ENCODE measurements around the gene LRRC63.
"Not testable (repeated sequence)": the region's sequence is repeated elsewhere in the genome, so short reads cannot be mapped to it uniquely, and the experiment has no call there.

The LRRC63 gene

DNA sequence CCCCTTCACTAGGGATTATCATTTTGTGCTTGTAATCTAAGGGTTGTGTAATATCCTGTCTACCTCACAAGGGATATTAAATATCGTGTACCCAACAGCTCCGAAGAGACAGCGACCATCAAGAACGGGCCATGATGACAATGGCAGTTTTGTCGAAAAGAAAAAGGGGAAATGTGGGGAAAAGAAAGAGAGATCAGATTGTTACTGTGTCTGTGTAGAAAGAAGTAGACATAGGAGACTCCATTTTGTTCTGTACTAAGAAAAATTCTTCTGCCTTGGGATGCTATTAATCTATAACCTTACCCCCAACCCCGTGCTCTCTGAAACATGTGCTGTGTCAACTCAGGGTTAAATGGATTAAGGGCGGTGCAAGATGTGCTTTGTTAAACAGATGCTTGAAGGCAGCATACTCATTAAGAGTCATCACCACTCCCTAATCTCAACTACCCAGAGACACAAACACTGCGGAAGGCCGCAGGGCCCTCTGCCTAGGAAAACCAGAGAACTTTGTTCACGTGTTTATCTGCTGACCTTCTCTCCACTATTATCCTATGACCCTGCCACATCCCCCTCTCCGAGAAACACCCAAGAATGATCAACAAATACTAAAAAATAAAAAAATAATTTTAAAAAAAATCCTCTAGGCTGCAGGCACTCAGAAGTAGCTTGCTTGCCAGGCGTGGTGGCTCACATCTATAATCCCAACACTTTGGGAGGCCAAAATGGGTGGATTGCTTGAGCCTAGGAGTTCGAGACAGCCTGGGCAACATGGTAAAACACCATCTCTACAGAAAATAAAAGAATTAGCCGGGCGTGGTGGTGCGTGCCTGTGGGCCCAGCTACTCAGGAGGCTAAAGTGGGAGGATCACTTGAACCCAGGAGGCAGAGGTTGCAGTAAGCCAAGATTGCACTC is 72.4 kb downstream of the LRRC63 start:
- H3K27ac ChIP-seq (ENCODE audit: low read depth, low read length); H3K9ac ChIP-seq (ENCODE audit: low read depth in 1 of 2, low read length in 2 of 2); H3K27me3 ChIP-seq (ENCODE audit: control insufficient read depth in 1 of 2, insufficient read depth in 2 of 2, low read length in 2 of 2); H3K36me3 ChIP-seq (ENCODE audit: control insufficient read depth in 1 of 2, insufficient read depth in 2 of 2, low read length in 2 of 2); H3K4me3 ChIP-seq (ENCODE audit: low read depth in 1 of 2, low read length in 2 of 2); H3K4me1 ChIP-seq (ENCODE audit: control insufficient read depth in 1 of 2, insufficient read depth in 2 of 2, low read length in 2 of 2); H3K9me3 ChIP-seq (ENCODE audit: control insufficient read depth in 1 of 2, low read length in 2 of 2): not testable (repeated sequence)

DNA sequence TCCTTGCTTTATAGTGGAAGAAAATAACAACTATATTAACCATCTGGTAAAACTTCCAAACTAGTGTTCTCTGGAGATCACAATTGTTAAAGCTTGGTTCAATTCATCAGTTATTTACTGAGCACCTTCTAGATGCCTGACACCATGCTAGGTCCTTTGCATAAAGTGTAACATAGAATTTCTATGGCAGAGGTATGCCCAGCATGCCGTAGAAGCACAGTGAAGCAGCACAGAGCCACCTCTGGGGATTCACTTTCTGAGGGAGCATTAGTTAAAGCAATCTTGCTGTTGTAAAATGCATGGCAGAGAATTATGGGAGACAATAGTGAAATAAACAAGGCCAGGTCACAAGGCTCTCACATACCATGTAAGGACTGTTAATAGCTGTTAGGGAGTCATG is 75.2 kb downstream of the LRRC63 start:
- Histone ChIP-seq H3K27ac (ENCODE audit: low read depth, low read length) (no peak overlapping the region), H3K9ac (ENCODE audit: low read depth in 1 of 2, low read length in 2 of 2) (no peak overlapping the region), H3K4me1 (ENCODE audit: control insufficient read depth in 1 of 2, insufficient read depth in 2 of 2, low read length in 2 of 2) (no peaks in the 10 kb centered on the region), H3K36me3 (ENCODE audit: control insufficient read depth in 1 of 2, insufficient read depth in 2 of 2, low read length in 2 of 2) (no peaks in the 10 kb centered on the region), H3K27me3 (ENCODE audit: control insufficient read depth in 1 of 2, insufficient read depth in 2 of 2, low read length in 2 of 2) (no peaks in the 10 kb centered on the region), H3K4me3 (ENCODE audit: low read depth in 1 of 2, low read length in 2 of 2) (no peak overlapping the region), H3K9me3 (ENCODE audit: control insufficient read depth in 1 of 2, low read length in 2 of 2) (no peaks in the 10 kb centered on the region)

DNA sequence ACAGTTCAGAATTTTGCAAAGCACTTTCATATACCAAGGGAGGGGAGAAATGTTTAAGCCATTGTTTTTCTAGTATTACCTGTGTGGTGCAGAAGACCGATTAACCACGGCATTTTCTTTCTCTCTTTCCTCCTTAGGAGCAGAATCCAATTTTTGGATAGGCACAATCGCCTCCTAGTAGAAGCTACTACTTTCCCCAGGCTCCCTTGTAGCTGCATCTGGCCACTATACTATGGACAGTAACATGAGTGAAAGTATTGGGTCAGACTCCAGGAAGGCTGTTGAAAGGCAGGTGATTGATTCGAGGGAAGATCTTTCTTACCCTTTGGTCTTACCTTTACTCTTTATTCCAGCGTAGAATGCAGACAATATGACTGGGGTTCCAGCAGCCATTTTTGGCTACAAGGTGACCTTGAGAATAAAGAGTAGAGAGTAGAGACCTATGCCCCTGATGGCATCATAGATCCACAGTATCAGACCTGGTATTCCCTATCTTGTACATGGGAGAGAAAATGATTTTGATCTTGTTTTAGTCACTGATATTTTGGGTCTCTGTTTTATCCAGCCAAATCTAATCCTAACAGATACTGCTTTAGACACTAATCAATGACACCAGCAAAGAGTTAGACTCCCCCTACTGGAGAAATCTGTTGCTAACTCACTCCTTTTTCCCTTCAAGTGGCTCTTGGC is 77.0 kb downstream of the LRRC63 start:
- Histone ChIP-seq H3K27me3 (ENCODE audit: control insufficient read depth in 1 of 2, insufficient read depth in 2 of 2, low read length in 2 of 2) (no peaks in the 10 kb centered on the region), H3K9ac (ENCODE audit: low read depth in 1 of 2, low read length in 2 of 2) (no peak overlapping the region), H3K27ac (ENCODE audit: low read depth, low read length) (no peak overlapping the region), H3K4me3 (ENCODE audit: low read depth in 1 of 2, low read length in 2 of 2) (no peak overlapping the region), H3K9me3 (ENCODE audit: control insufficient read depth in 1 of 2, low read length in 2 of 2) (no peaks in the 10 kb centered on the region), H3K4me1 (ENCODE audit: control insufficient read depth in 1 of 2, insufficient read depth in 2 of 2, low read length in 2 of 2) (no peaks in the 10 kb centered on the region), H3K36me3 (ENCODE audit: control insufficient read depth in 1 of 2, insufficient read depth in 2 of 2, low read length in 2 of 2) (no peaks in the 10 kb centered on the region)

DNA sequence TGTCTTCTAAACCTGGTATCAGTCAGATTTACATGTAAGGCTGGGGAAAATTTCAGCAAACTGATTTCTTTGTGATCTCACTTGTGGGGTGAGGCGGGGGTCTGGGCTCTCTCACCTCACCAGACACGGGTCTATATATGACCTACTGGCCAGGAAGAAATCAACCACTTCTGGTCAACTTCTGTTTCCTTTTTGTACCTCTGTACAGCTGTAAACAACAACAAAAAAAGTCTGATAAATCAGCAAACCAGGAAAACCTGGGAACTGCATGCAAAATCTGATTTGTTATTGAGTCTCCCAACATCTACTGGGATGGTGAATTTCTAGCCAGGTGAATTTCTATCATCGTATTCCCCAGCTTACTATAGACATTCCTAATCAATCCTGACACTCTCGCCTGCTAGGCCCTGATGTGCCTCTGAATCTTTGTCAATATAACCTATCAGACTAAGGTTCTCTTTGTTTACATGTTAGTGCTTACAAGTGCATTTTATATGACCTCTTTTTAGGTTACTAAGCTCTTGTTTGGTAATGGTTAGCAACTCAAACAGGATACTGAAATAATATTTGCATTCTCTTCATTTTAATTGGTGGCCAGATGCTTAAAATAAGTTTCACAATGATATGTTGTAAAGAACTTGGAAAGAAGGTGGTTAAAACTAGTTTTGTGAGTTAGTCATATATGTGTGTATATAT is 77.7 kb downstream of the LRRC63 start:
- Histone ChIP-seq H3K4me1 (ENCODE audit: control insufficient read depth in 1 of 2, insufficient read depth in 2 of 2, low read length in 2 of 2) (no peaks in the 10 kb centered on the region), H3K9me3 (ENCODE audit: control insufficient read depth in 1 of 2, low read length in 2 of 2) (no peaks in the 10 kb centered on the region), H3K9ac (ENCODE audit: low read depth in 1 of 2, low read length in 2 of 2) (no peak overlapping the region), H3K36me3 (ENCODE audit: control insufficient read depth in 1 of 2, insufficient read depth in 2 of 2, low read length in 2 of 2) (no peaks in the 10 kb centered on the region), H3K27ac (ENCODE audit: low read depth, low read length) (no peak overlapping the region), H3K27me3 (ENCODE audit: control insufficient read depth in 1 of 2, insufficient read depth in 2 of 2, low read length in 2 of 2) (no peaks in the 10 kb centered on the region), H3K4me3 (ENCODE audit: low read depth in 1 of 2, low read length in 2 of 2) (no peak overlapping the region)

DNA sequence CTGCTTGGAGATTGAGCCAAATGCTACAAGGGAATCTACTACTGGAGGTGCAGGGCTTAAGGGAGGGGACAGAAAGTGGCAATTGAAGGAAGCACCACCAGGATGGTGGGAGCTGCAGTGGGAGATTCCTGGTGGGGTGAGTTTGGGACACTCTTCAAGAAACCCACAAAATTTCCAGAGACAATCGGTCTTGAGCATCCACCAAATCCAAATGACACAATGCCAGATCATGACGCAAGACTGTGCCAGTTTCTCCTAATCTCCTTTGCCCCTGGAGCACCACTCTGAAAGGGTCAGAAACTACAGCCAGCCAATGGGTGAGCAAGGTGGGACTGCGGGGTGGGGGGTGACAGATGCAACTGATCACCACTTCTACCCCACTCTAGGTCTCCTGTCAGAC is 78.7 kb downstream of the LRRC63 start:
- Histone ChIP-seq H3K27ac (ENCODE audit: low read depth, low read length) (no peak overlapping the region), H3K36me3 (ENCODE audit: control insufficient read depth in 1 of 2, insufficient read depth in 2 of 2, low read length in 2 of 2) (no peaks in the 10 kb centered on the region), H3K9me3 (ENCODE audit: control insufficient read depth in 1 of 2, low read length in 2 of 2) (no peaks in the 10 kb centered on the region), H3K4me1 (ENCODE audit: control insufficient read depth in 1 of 2, insufficient read depth in 2 of 2, low read length in 2 of 2) (no peaks in the 10 kb centered on the region), H3K4me3 (ENCODE audit: low read depth in 1 of 2, low read length in 2 of 2) (no peak overlapping the region), H3K27me3 (ENCODE audit: control insufficient read depth in 1 of 2, insufficient read depth in 2 of 2, low read length in 2 of 2) (no peaks in the 10 kb centered on the region), H3K9ac (ENCODE audit: low read depth in 1 of 2, low read length in 2 of 2) (no peak overlapping the region)

DNA sequence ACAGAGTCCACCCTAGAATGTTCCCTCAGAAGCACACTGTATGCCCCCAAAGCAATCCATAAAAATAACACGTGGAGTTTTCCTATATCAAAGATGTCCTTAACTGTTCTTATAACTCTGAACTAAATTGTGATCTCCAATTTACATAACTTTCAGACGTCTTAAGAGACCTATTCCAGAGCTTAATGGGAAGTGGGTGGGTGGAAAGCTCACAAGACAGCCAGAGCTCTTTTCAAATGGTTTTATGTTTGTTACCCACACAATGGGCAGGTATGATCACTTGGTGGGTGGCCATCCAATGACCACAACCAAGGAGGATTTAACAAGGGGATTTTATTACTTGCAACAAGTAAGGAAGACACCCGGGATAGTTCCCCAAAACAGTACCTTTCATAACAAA is 81.7 kb downstream of the LRRC63 start:
- Histone ChIP-seq H3K9ac (ENCODE audit: low read depth in 1 of 2, low read length in 2 of 2) (no peak overlapping the region), H3K27ac (ENCODE audit: low read depth, low read length) (no peak overlapping the region), H3K27me3 (ENCODE audit: control insufficient read depth in 1 of 2, insufficient read depth in 2 of 2, low read length in 2 of 2) (no peaks in the 10 kb centered on the region), H3K9me3 (ENCODE audit: control insufficient read depth in 1 of 2, low read length in 2 of 2) (no peaks in the 10 kb centered on the region), H3K4me3 (ENCODE audit: low read depth in 1 of 2, low read length in 2 of 2) (no peak overlapping the region), H3K36me3 (ENCODE audit: control insufficient read depth in 1 of 2, insufficient read depth in 2 of 2, low read length in 2 of 2) (no peaks in the 10 kb centered on the region), H3K4me1 (ENCODE audit: control insufficient read depth in 1 of 2, insufficient read depth in 2 of 2, low read length in 2 of 2) (peaks cover 6 to 10% of the 10 kb centered on the region in 2 donors)

DNA sequence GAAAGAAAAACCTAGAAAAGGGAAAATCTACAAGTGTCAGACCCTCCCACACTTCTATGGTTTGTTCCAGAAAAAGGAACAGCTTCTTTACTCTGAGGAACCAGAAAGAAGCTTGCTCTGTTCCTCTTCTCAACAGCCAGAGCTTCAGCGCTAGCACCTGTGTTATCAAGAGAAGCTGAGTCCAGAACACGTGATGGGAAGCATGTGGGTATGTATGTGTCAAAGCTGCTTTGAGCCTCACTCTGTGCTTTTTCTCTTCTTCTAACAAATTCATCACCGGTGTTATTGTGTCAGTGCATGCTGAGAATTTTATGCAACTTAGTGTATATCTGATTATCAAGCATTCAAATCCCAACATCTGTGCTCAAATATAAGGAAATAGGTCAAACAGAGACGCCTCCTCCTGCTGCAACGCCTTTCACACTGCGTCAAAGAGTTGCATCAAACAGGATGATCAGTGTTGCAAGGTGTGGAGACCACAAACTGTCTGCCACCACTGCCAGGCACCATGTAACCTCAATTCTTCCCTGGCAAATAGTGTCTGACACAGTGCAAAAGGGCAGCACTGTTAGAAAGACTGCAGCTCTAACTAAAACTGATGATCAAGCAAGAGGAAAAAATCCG is 83.9 kb downstream of the LRRC63 start:
- Histone ChIP-seq H3K9me3 (ENCODE audit: control insufficient read depth in 1 of 2, low read length in 2 of 2) (no peaks in the 10 kb centered on the region), H3K9ac (ENCODE audit: low read depth in 1 of 2, low read length in 2 of 2) (no peak overlapping the region), H3K4me1 (ENCODE audit: control insufficient read depth in 1 of 2, insufficient read depth in 2 of 2, low read length in 2 of 2) (peaks cover 6 to 10% of the 10 kb centered on the region in 2 donors), H3K36me3 (ENCODE audit: control insufficient read depth in 1 of 2, insufficient read depth in 2 of 2, low read length in 2 of 2) (no peaks in the 10 kb centered on the region), H3K4me3 (ENCODE audit: low read depth in 1 of 2, low read length in 2 of 2) (no peak overlapping the region), H3K27ac (ENCODE audit: low read depth, low read length) (no peak overlapping the region), H3K27me3 (ENCODE audit: control insufficient read depth in 1 of 2, insufficient read depth in 2 of 2, low read length in 2 of 2) (no peaks in the 10 kb centered on the region)

DNA sequence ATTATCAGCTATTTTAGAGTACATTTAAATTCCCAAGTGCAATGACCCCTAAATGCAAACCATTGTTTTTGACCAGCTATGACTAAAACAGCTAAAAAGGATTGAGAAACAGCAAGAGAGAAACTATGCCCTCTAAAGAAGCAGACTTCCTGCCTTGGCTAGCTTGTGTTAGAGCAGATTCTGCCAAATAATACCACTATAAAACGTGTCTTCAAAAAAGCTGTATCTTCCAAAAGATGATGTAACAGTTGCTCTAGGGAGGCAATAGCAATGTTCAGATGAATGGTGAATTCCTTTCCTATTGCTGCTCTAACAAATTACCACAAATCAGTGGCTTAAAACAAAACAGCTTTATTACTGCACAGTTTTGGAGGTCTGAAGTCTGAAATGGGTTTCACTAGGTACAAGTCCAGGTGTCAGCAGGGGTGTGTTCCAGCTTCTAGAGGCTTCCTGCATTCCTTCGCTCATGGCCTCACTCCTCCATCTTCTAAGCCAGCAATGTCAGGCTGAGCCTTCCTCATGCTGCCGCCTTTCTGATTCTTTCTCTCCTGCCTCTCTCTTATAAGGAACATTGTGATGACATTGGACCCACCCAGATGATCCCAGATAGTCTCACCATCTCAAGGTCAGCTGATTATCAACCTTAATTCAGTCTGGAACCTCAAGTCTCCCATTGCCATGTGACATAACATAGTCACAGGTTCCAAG is 84.5 kb downstream of the LRRC63 start:
- H3K27ac ChIP-seq (ENCODE audit: low read depth, low read length), result no peak overlapping the region

DNA sequence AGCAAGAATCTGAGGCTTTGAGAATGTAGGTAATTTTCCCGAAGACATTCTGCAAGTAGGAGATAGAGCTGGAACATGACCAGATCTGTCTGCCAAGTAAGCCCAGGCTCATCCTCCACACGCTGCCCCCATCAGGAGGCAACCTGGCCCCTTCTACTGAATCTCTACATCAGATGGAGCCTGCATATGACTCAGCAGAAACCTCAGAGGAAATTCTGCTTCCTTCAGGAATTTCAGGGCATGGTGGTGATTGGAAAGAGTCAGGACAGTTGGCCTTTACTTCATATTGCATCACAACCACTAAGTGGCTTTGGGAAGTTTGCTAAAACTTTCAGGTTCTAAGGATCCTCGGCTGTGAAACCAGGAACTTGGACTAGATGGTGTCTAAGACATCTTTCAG is 85.2 kb downstream of the LRRC63 start:
- no peaks in the 10 kb centered on the region for H3K36me3 ChIP-seq (ENCODE audit: control insufficient read depth in 1 of 2, insufficient read depth in 2 of 2, low read length in 2 of 2)
- H3K27me3 ChIP-seq (ENCODE audit: control insufficient read depth in 1 of 2, insufficient read depth in 2 of 2, low read length in 2 of 2), result no peaks in the 10 kb centered on the region
- no peak overlapping the region for H3K9ac ChIP-seq (ENCODE audit: low read depth in 1 of 2, low read length in 2 of 2)
- peaks cover 6 to 10% of the 10 kb centered on the region in 2 donors for H3K4me1 ChIP-seq (ENCODE audit: control insufficient read depth in 1 of 2, insufficient read depth in 2 of 2, low read length in 2 of 2)
- no peaks in the 10 kb centered on the region for H3K9me3 ChIP-seq (ENCODE audit: control insufficient read depth in 1 of 2, low read length in 2 of 2)
- H3K27ac ChIP-seq (ENCODE audit: low read depth, low read length), result no peak overlapping the region
- no peak overlapping the region for H3K4me3 ChIP-seq (ENCODE audit: low read depth in 1 of 2, low read length in 2 of 2)

More for the DNA sequence above, 84.5 kb downstream of the LRRC63 start:
- no peak overlapping the region for H3K4me3 ChIP-seq (ENCODE audit: low read depth in 1 of 2, low read length in 2 of 2)
- H3K9ac ChIP-seq (ENCODE audit: low read depth in 1 of 2, low read length in 2 of 2), result no peak overlapping the region
- no peaks in the 10 kb centered on the region for H3K36me3 ChIP-seq (ENCODE audit: control insufficient read depth in 1 of 2, insufficient read depth in 2 of 2, low read length in 2 of 2)
- H3K9me3 ChIP-seq (ENCODE audit: control insufficient read depth in 1 of 2, low read length in 2 of 2), result no peaks in the 10 kb centered on the region
- H3K4me1 ChIP-seq (ENCODE audit: control insufficient read depth in 1 of 2, insufficient read depth in 2 of 2, low read length in 2 of 2), result peaks cover 6 to 10% of the 10 kb centered on the region in 2 donors
- no peaks in the 10 kb centered on the region for H3K27me3 ChIP-seq (ENCODE audit: control insufficient read depth in 1 of 2, insufficient read depth in 2 of 2, low read length in 2 of 2)
